Astrocyte (in vitro differentiated cells and primary cell): Measurements from ENCODE around the gene CFAP65.

Source experiments
- EZH2 ChIP-seq: IDR thresholded peaks from 2 replicates; pipeline ENCODE4 v1.6.1; 2012; ENCODE audit warnings: mild to moderate bottlenecking, low read length, inconsistent platforms; ENCODE audit not compliant: insufficient read depth
- TF ChIP-seq, protein P1 (sequence below): IDR thresholded peaks from 2 replicates; pipeline ENCODE4 v1.5.1; 2011; ENCODE audit warnings: low read depth, mild to moderate bottlenecking, inconsistent platforms, low read length, moderate library complexity; ENCODE audit not compliant: insufficient read depth

DNA sequence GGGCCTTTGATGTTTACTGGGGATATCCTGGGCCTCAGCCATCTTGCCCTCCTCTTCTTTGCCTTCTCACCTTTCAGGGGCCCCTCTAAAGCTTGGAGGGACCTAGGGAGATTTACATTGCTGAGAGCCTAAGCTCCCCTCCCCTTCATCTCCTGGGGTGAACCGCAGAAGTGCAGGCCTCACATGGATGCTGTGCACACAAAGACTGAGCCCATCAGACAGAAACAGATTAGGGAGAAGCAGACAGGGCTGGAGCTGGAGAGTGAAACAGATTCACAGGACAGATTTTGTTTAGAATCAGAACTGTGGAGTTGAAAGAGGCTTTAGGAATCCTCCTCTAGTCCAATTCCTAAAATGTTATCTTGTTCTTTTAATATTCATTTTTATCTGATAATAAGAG is 85.3 kb downstream of the CFAP65 start:
- no peak for TF ChIP-seq EZH2
- TF ChIP-seq, protein P1, sequence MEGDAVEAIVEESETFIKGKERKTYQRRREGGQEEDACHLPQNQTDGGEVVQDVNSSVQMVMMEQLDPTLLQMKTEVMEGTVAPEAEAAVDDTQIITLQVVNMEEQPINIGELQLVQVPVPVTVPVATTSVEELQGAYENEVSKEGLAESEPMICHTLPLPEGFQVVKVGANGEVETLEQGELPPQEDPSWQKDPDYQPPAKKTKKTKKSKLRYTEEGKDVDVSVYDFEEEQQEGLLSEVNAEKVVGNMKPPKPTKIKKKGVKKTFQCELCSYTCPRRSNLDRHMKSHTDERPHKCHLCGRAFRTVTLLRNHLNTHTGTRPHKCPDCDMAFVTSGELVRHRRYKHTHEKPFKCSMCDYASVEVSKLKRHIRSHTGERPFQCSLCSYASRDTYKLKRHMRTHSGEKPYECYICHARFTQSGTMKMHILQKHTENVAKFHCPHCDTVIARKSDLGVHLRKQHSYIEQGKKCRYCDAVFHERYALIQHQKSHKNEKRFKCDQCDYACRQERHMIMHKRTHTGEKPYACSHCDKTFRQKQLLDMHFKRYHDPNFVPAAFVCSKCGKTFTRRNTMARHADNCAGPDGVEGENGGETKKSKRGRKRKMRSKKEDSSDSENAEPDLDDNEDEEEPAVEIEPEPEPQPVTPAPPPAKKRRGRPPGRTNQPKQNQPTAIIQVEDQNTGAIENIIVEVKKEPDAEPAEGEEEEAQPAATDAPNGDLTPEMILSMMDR, result no peak
